Measurements from ENCODE around the gene MLXIPL. TPM values are rescaled to one million over a fixed set of nuclear protein-coding genes. Genes with fewer than 3 reads are reported as not detected.
"Not testable (repeated sequence)": the region's sequence is repeated elsewhere in the genome, so short reads cannot be mapped to it uniquely, and the experiment has no call there.

MLXIPL gene
- total RNA-seq, 4 donors from 2014 or later, result 1.3 to 12.0 (median 5.6) TPM

GRCh38 chr7:73611017-73611555 lies 13.2 kb downstream of the MLXIPL start:
- TF ChIP-seq CTCF (IDR thresholded peaks at IDR 0.05), result no peak
- intact Hi-C loops (cut with DNase I; ENCODE audit: low total_unique reads), result no loop called here
- 73 to 80% methylated on average over 11 of the region's 11 CpGs for WGBS, 2 donors
- DNase-seq (ENCODE audit: low spot score in 2 of 2), result no peak
- no peak overlapping the region for H3K4me3 ChIP-seq (ENCODE audit: low read depth, poor library complexity, severe bottlenecking)

GRCh38 chr7:73610105-73610504 lies 14.2 kb downstream of the MLXIPL start:
- no peak for DNase-seq (ENCODE audit: low spot score in 2 of 2)
- H3K4me3 ChIP-seq (ENCODE audit: low read depth, poor library complexity, severe bottlenecking), result no peak overlapping the region
- TF ChIP-seq CTCF (IDR thresholded peaks at IDR 0.05), result no peak
- TF ChIP-seq POLR2A (IDR thresholded peaks at IDR 0.05), result no peak
- intact Hi-C loops (cut with DNase I; ENCODE audit: low total_unique reads), result no loop called here
- 81 to 83% methylated on average over 4 of the region's 4 CpGs for WGBS, 2 donors

GRCh38 chr7:73607692-73607983 lies 16.7 kb downstream of the MLXIPL start:
- intact Hi-C loops (cut with DNase I; ENCODE audit: low total_unique reads), result loop anchor here (5.0 kb wide), 1 partner anchor 120 kb away; no protein-coding TSS in a partner anchor

GRCh38 chr7:73606801-73607691 lies 17.3 kb downstream of the MLXIPL start:
- no peak for DNase-seq (ENCODE audit: low spot score in 2 of 2)
- WGBS, 2 donors, result 11 to 15% methylated on average over 26 to 30 of the region's 36 CpGs
- TF ChIP-seq POLR2A (IDR thresholded peaks at IDR 0.05), result no peak
- TF ChIP-seq CTCF (IDR thresholded peaks at IDR 0.05), result peak in 1 of 3 donors; percentile 65
- intact Hi-C loops (cut with DNase I; ENCODE audit: low total_unique reads), result loop anchor here (5.0 kb wide), 1 partner anchor 120 kb away; no protein-coding TSS in a partner anchor
- H3K4me3 ChIP-seq (ENCODE audit: low read depth, poor library complexity, severe bottlenecking), result no peak overlapping the region

More at GRCh38 chr7:73607692-73607983, 16.7 kb downstream of the MLXIPL start:
- not testable (repeated sequence) for DNase-seq (ENCODE audit: low spot score in 2 of 2); H3K4me3 ChIP-seq (ENCODE audit: low read depth, poor library complexity, severe bottlenecking)
- WGBS, 2 donors, result 45 to 61% methylated on average over 5 of the region's 5 CpGs

GRCh38 chr7:73605601-73606220 lies 18.6 kb downstream of the MLXIPL start:
- no peak for TF ChIP-seq POLR2A (IDR thresholded peaks at IDR 0.05)
- no peak for TF ChIP-seq CTCF (IDR thresholded peaks at IDR 0.05)
- WGBS, 2 donors, result 73 to 80% methylated on average over 23 of the region's 23 CpGs
- intact Hi-C loops (cut with DNase I; ENCODE audit: low total_unique reads), result loop anchor here (5.0 kb wide), 1 partner anchor 122 kb away; no protein-coding TSS in a partner anchor
- DNase-seq (ENCODE audit: low spot score in 2 of 2), result no peak
- no peak overlapping the region for H3K4me3 ChIP-seq (ENCODE audit: low read depth, poor library complexity, severe bottlenecking)
